HG03095 (cell line): ENCODE data around the gene ASB18.

Experiments
- ATAC-seq: cut with Tn5 transposase; IDR thresholded peaks from one replicate; pipeline ENCODE4 v1.9.1; 2021; ENCODE audit warnings: moderate library complexity; ENCODE audit not compliant: unreplicated experiment

The ASB18 gene

GRCh38 chr2:236209996-236210395 is 54.2 kb downstream of the ASB18 start:
- no peak for ATAC-seq

DNA sequence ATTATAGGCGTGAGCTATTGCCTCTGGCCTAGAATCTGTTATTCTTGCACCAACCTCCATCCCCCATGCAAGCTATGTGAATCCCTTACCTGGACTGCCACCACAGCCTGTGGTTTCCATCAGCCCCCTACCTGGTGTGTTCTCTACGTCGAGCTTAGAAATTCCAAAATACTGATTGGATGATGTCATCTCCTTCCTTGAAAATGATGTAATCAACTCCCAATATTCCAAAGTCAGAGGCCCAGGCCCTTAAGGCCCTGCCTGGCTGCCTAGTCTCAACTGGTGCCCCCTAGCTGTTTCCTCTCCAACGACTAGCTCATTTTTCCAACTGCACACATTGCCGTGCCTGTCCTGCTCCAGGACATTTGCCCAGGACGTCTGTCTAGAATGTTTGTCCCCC is 54.7 kb downstream of the ASB18 start:
- no peak for ATAC-seq

DNA sequence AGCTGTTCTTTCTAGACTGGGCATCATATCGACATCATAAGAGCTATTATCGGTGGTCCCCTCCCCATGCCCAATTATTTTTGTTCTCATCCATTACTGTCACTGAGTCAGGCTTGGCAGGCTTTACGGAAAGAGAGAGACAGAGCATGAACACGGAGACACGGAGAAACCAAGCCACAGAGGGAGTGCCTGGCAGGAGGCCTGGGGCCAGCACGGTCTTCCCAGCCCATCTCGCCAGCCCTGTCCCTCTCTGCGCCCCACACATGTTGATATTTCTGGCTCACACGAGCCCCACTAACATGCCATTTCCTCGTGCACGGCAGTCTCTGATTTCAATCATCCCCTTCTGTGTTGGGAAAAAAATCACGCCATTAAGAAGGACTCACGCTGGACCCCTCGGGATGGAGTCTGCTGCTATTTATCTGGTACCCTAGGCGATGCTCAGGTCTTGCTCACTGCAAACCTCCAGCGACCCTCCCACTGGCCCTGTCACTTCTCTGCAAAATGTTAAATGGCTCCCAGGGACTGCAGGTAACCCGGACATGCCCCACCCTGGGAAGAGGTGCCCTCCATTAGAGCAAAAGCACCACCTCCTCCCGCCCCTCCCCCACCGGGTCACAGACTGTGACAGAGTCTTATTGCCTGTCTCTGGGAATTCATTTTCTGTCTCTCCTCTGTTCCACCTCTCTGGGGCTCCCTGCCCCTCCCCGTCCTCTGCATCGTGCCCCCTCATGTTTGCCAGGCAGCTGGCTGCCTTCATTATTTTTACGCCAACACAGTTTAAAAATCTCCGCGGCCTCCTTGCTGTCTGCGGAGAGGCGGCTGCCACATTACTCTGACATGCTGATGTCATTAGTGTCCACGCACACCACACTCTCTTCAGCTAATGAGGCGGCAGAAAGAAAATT is 55.9 kb downstream of the ASB18 start:
- no peak for ATAC-seq

- ATAC-seq: no peak
Measured at GRCh38 chr2:236207472-236207871, 56.7 kb downstream of the ASB18 start.

DNA sequence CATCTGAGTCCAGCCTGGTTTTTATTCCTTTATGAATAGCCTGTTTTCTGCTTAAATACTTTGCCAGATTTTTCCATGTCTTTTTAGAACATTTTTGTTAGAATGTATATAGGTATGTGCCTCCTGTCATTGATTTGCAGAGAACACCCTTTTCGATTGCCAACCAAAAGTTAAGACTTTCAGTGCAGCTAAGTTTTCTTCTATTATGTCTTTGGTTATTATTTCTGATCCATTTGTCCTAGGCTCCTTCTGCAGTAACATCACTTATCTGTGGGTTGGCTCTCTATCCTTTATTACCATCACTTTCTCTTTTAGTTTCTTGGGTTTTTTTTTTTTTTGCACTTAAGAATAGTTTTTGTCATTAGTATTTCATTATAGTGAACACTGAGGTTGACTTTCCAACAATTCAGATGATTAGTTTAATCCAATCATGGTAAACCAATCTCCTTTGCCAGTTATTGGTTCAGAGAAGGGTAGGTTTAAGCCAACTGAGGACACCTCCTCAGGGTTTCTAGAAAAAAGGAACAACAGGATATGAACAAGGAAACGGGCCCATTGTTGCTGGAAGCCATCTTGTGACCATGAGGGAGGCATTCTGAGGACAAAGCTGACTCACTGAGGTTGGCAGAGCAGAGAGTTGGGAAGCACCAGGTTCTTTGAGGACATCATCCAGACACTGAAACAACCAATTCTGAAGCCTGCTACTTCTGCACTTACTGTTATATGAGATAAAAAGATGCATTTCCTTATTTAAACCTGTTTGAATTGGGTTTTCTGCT is 58.1 kb downstream of the ASB18 start:
- ATAC-seq: no peak

GRCh38 chr2:236204953-236205352 is 59.3 kb downstream of the ASB18 start:
- ATAC-seq: no peak

DNA sequence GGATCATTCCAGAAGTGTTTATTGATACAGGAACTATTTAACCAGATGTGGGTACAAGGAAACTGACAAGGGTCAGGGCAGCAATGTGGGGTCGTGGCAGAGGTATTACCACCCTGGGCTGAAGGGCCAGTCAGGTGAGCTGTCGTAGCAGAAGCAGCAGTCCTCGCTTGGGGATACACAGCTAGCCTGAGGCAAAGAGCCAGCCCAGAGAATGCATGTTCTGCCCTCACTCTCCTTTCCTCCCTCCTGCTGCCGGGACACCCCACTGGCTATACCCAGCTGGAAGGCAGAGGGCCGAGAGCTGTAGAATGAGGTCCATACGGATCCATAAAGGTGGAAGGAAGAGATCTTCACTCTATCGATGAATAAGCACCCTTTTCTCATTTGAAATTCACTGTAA is 63.8 kb downstream of the ASB18 start:
- ATAC-seq: no peak

DNA sequence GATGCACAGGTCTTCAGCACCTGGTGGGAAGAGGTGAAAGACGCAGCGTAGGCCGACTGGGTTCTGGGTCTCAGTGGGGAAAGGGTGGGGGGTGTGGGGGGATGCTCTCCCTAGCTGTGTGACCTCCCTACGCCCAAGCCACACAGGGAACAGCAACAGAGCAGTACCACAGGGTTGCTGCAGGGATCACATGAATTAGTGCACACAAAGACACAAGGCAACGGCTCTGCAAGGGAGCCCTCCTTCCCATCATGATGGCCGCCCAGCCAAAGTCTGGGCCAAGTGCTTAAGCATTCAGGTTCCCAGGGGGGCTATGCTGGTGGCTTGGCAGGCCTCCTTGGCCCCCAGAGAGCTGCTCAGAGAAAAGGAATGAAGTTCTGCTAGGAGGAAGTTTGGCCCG is 67.8 kb downstream of the ASB18 start:
- ATAC-seq: no peak

DNA sequence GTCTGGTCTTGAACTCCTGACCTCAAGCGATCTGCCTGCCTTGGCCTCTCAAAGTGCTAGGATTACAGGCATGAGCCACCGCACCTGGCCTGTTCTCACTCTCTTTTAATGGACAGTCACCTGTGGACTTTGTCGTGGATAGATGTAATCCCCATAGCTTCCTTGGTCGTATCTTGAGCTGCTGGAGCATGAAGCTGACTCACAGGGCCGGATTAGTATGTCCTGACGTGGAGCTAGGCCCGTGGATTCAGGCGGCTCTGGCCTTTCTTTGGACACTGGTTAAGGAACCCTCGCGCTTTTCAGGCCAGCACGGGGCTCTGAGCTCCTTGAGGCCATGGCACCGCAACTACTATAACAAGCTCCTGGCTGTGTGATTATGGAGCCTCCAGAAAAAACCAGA is 68.5 kb downstream of the ASB18 start:
- ATAC-seq: no peak

- no peak for ATAC-seq
Measured at GRCh38 chr2:236194786-236195185, 69.4 kb downstream of the ASB18 start.

GRCh38 chr2:236193026-236193425 is 71.2 kb downstream of the ASB18 start:
- no peak for ATAC-seq

GRCh38 chr2:236190674-236191073 is 73.5 kb downstream of the ASB18 start:
- no peak for ATAC-seq

DNA sequence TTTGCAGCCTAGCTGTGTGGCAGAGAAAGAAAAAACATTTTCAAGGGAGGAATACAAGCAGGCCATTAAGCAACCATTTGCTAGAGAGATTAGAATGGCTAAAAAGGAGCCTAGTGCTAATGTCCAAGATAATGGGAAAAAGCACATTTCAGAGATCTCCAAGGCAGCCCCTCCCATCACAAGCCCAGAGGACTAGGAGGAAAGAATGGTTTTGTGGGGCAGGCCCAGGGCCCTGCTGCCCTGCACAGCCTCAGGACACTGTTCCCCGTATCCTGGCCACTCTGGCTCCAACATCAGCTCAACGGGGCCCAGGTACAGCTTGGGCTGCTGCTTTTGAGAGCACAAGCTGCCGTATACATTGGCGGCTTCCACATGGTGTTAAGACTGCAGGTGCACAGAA is 79.5 kb downstream of the ASB18 start:
- ATAC-seq: no peak

DNA sequence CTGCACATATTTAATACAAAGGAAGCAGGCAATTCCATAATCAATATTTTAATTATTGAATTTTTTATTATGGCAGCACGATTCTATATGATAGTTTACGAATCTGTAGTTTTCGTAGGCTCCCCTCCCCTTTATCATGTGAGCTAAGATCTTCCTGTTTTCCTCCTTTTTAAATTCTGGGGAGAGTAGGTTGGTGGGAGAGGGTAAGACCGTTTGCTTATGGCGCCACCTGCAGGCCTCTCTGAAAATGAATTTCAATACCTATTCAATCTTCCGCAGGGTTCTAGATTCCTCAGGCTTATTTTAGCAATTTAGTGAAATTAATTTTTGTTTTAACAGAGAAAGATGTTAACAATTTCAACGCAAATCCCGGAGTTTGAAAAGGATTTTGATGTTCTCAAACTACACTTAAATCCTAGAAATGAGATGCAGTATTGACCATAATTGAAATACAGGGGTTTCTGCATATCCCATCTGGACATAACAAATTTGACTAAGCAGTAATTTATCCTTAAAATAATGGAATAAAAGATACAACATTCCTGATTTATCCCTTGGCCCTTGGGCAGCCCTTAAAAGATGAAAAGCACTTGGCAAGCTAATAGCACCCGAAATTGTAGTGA is 83.3 kb downstream of the ASB18 start:
- ATAC-seq: no peak

- no peak for ATAC-seq
Measured at GRCh38 chr2:236180076-236180816, 84.0 kb downstream of the ASB18 start.

DNA sequence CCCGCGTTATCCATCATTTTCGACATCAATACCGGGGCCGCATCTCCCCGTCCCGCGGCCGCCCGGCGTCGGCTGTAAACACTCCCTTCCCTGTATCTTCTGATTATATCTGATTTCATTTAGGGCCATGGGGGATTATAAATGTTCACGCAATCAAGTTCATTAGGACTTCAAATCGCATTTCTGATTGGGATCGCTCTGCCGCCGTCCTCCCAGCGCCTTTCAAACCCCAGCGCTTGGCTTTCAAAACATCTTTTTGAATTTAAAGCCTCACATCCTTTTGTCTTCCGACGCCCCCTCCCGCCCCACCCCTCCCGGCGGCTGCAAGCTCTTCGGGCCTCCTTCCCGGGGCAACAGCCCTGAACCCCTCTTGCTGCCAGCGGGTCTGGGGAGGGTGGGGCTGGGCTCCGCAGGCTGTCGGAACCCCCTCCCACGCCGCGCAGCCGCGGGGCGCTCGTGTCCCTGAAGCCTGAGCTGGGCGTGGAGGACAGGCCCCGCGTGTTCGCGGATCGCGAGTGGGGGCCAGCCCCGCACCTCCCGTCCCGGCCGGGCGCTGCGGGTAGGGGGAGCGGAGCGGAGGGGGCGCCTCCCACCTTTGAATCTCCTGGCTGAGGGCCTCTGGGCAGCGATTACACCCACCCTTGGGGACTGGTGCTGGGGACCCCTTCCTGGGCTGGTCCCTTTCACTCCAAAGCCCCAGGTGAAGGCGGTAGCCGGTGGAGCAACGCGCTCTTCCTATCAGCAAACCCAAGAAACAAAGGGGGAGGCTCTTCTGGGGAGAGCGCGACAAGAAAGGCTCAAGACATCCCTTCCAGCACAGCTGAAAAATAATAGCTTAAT is 84.8 kb downstream of the ASB18 start:
- no peak for ATAC-seq

DNA sequence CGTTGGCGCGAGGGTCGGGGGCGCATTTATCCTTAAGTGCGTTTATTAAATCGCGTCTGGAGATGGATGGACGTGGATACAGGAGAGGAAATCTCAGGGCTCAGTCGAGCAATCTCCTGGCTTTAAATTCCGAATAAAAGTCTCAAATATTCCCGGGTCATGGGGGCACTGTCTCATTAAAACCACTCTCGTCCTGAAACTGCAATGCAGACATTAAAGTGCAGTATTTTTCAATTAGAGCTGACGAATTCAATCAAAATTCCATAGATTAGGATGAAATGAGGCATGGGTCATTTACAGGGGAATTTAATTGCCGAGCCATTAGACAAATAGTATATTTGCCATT is 85.3 kb downstream of the ASB18 start:
- ATAC-seq: no peak

- no peak for ATAC-seq
Measured at GRCh38 chr2:236177967-236178889, 86.0 kb downstream of the ASB18 start.

GRCh38 chr2:236177604-236177966 is 86.6 kb downstream of the ASB18 start:
- no peak for ATAC-seq
